ENCODE data around the gene MIER3. TPM values are rescaled to one million over a fixed set of nuclear protein-coding genes. Genes with fewer than 3 reads are reported as not detected.
A peak's percentile ranks its signal among the peaks of the same experiment; 100 is the strongest.

The MIER3 gene
- total and polyA plus RNA-seq, 5 donors: 4.3 to 19.8 (median 17.4) TPM

GRCh38 chr5:56959326-56959725, 7.4 kb upstream of the MIER3 start:
- WGBS: 74% methylated on average over 4 of the region's 4 CpGs
- Histone ChIP-seq H3K9me3 (ENCODE audit: control insufficient read depth, low read length) (no peaks in the 10 kb centered on the region), H3K27ac (ENCODE audit: low read length) (no peak overlapping the region), H3K4me3 (ENCODE audit: low read length) (no peak overlapping the region), H3K27me3 (ENCODE audit: control insufficient read depth, insufficient read depth) (no peaks in the 10 kb centered on the region), H3K4me1 (ENCODE audit: control insufficient read depth, insufficient read depth, low read length) (no peaks in the 10 kb centered on the region)
- intact Hi-C loops (cut with DNase I): no loop called here
- ATAC-seq (no peak), DNase-seq (no peak)

- Histone ChIP-seq H3K4me1 (ENCODE audit: control insufficient read depth, insufficient read depth, low read length) (no peaks in the 10 kb centered on the region), H3K27ac (ENCODE audit: low read length) (no peak overlapping the region), H3K9me3 (ENCODE audit: control insufficient read depth, low read length) (no peaks in the 10 kb centered on the region), H3K27me3 (ENCODE audit: control insufficient read depth, insufficient read depth) (no peaks in the 10 kb centered on the region), H3K4me3 (ENCODE audit: low read length) (no peak overlapping the region)
- no peak for DNase-seq
- 89% methylated on average over 2 of the region's 2 CpGs for WGBS
- ATAC-seq: no peak
- intact Hi-C loops (cut with DNase I): no loop called here
These were observed 6.7 kb upstream of the MIER3 start for GRCh38 chr5:56958595-56958994.

GRCh38 chr5:56954262-56954661, 2.3 kb upstream of the MIER3 start:
- ATAC-seq: no peak
- intact Hi-C loops (cut with DNase I): no loop called here
- H3K27ac ChIP-seq (ENCODE audit: low read length): no peak overlapping the region
- no peaks in the 10 kb centered on the region for H3K27me3 ChIP-seq (ENCODE audit: control insufficient read depth, insufficient read depth)
- H3K4me1 ChIP-seq (ENCODE audit: control insufficient read depth, insufficient read depth, low read length): no peaks in the 10 kb centered on the region
- WGBS: 92% methylated on average over 1 of the region's 1 CpG
- no peak for DNase-seq
- H3K4me3 ChIP-seq (ENCODE audit: low read length): no peak overlapping the region
- H3K9me3 ChIP-seq (ENCODE audit: control insufficient read depth, low read length): no peaks in the 10 kb centered on the region

- intact Hi-C loops (cut with DNase I): no loop called here
- DNase-seq (peak; percentile 31 to 76 (median 71)), ATAC-seq (peak; percentile 47 to 62)
- under 1% methylated on average over 85 of the region's 85 CpGs for WGBS
- Histone ChIP-seq H3K4me1 (ENCODE audit: control insufficient read depth, insufficient read depth, low read length) (no peaks in the 10 kb centered on the region), H3K27me3 (ENCODE audit: control insufficient read depth, insufficient read depth) (no peaks in the 10 kb centered on the region), H3K9me3 (ENCODE audit: control insufficient read depth, low read length) (no peaks in the 10 kb centered on the region), H3K27ac (ENCODE audit: low read length) (peak overlapping the region; percentile 57), H3K4me3 (ENCODE audit: low read length) (peak overlapping the region; percentile 96)
These were observed 587 bp downstream of the MIER3 start for GRCh38 chr5:56951126-56951945.

GRCh38 chr5:56950626-56951125, 1.2 kb downstream of the MIER3 start:
- Histone ChIP-seq H3K27me3 (ENCODE audit: control insufficient read depth, insufficient read depth) (no peaks in the 10 kb centered on the region), H3K4me1 (ENCODE audit: control insufficient read depth, insufficient read depth, low read length) (no peaks in the 10 kb centered on the region), H3K9me3 (ENCODE audit: control insufficient read depth, low read length) (no peaks in the 10 kb centered on the region), H3K27ac (ENCODE audit: low read length) (peak overlapping the region; percentile 37), H3K4me3 (ENCODE audit: low read length) (peak overlapping the region; percentile 96)
- intact Hi-C loops (cut with DNase I): no loop called here
- DNase-seq: peak; percentile 80 to 91 (median 90)
- under 1% methylated on average over 33 of the region's 33 CpGs for WGBS
- peak; percentile 86 to 88 for ATAC-seq

- Histone ChIP-seq H3K9me3 (ENCODE audit: control insufficient read depth, low read length) (no peaks in the 10 kb centered on the region), H3K27ac (ENCODE audit: low read length) (no peak overlapping the region), H3K4me3 (ENCODE audit: low read length) (no peak overlapping the region), H3K27me3 (ENCODE audit: control insufficient read depth, insufficient read depth) (no peaks in the 10 kb centered on the region), H3K4me1 (ENCODE audit: control insufficient read depth, insufficient read depth, low read length) (no peaks in the 10 kb centered on the region)
- DNase-seq (no peak), ATAC-seq (no peak)
- intact Hi-C loops (cut with DNase I): no loop called here
These were observed 4.9 kb downstream of the MIER3 start for GRCh38 chr5:56947052-56947451.

- H3K27me3 ChIP-seq (ENCODE audit: control insufficient read depth, insufficient read depth): no peaks in the 10 kb centered on the region
- no peaks in the 10 kb centered on the region for H3K9me3 ChIP-seq (ENCODE audit: control insufficient read depth, low read length)
- no peak for ATAC-seq
- WGBS: 35% methylated on average over 1 of the region's 1 CpG
- no peak for DNase-seq
- no peak overlapping the region for H3K27ac ChIP-seq (ENCODE audit: low read length)
- no peaks in the 10 kb centered on the region for H3K4me1 ChIP-seq (ENCODE audit: control insufficient read depth, insufficient read depth, low read length)
- H3K4me3 ChIP-seq (ENCODE audit: low read length): no peak overlapping the region
- intact Hi-C loops (cut with DNase I): no loop called here
These were observed 9.9 kb downstream of the MIER3 start for GRCh38 chr5:56941981-56942380.

- Histone ChIP-seq H3K9me3 (ENCODE audit: control insufficient read depth, low read length) (no peaks in the 10 kb centered on the region), H3K27ac (ENCODE audit: low read length) (no peak overlapping the region), H3K4me1 (ENCODE audit: control insufficient read depth, insufficient read depth, low read length) (no peaks in the 10 kb centered on the region), H3K4me3 (ENCODE audit: low read length) (no peak overlapping the region), H3K27me3 (ENCODE audit: control insufficient read depth, insufficient read depth) (no peaks in the 10 kb centered on the region)
- intact Hi-C loops (cut with DNase I): no loop called here
- 80% methylated on average over 1 of the region's 1 CpG for WGBS
- no peak for ATAC-seq
- no peak for DNase-seq
These were observed 13.1 kb downstream of the MIER3 start for GRCh38 chr5:56938858-56939257.

- no peaks in the 10 kb centered on the region for H3K4me1 ChIP-seq (ENCODE audit: control insufficient read depth, insufficient read depth, low read length)
- intact Hi-C loops (cut with DNase I): no loop called here
- H3K27ac ChIP-seq (ENCODE audit: low read length): no peak overlapping the region
- no peaks in the 10 kb centered on the region for H3K27me3 ChIP-seq (ENCODE audit: control insufficient read depth, insufficient read depth)
- peak; percentile 90 to 93 for ATAC-seq
- 52% methylated on average over 1 of the region's 1 CpG for WGBS
- no peak overlapping the region for H3K4me3 ChIP-seq (ENCODE audit: low read length)
- DNase-seq: no peak
- H3K9me3 ChIP-seq (ENCODE audit: control insufficient read depth, low read length): no peaks in the 10 kb centered on the region
These were observed 17.6 kb downstream of the MIER3 start for GRCh38 chr5:56934325-56934724.

GRCh38 chr5:56922922-56923321, 29.0 kb downstream of the MIER3 start:
- intact Hi-C loops (cut with DNase I): no loop called here
- no peak for DNase-seq
- WGBS: 98% methylated on average over 6 of the region's 6 CpGs
- H3K4me3 ChIP-seq (ENCODE audit: low read length): no peak overlapping the region
- peaks cover 3% of the 10 kb centered on the region for H3K4me1 ChIP-seq (ENCODE audit: control insufficient read depth, insufficient read depth, low read length)
- no peaks in the 10 kb centered on the region for H3K9me3 ChIP-seq (ENCODE audit: control insufficient read depth, low read length)
- H3K27ac ChIP-seq (ENCODE audit: low read length): no peak overlapping the region
- no peaks in the 10 kb centered on the region for H3K27me3 ChIP-seq (ENCODE audit: control insufficient read depth, insufficient read depth)
- no peak for ATAC-seq

GRCh38 chr5:56919942-56920662, 31.8 kb downstream of the MIER3 start:
- 56% methylated on average over 1 of the region's 1 CpG for WGBS
- DNase-seq: no peak
- Histone ChIP-seq H3K4me3 (ENCODE audit: low read length) (no peak overlapping the region), H3K4me1 (ENCODE audit: control insufficient read depth, insufficient read depth, low read length) (peaks cover 3% of the 10 kb centered on the region), H3K9me3 (ENCODE audit: control insufficient read depth, low read length) (no peaks in the 10 kb centered on the region), H3K27me3 (ENCODE audit: control insufficient read depth, insufficient read depth) (no peaks in the 10 kb centered on the region), H3K27ac (ENCODE audit: low read length) (no peak overlapping the region)
- ATAC-seq: no peak
- intact Hi-C loops (cut with DNase I): no loop called here
